H9 (cell line): ENCODE measurements around the gene KLHL18. TPM values are rescaled to one million over a fixed set of nuclear protein-coding genes. Genes with fewer than 3 reads are reported as not detected.

Experiments
- DNase-seq: peaks from one replicate; pipeline ENCODE4 v3.0.0-alpha.2; 2017
- H2AFZ ChIP-seq: one replicate; pipeline ENCODE4 v1.6.1; 2013; ENCODE audit warnings: mild to moderate bottlenecking, low read length, control low read depth, moderate library complexity
- H2AK5ac ChIP-seq: 2 replicates; pipeline ENCODE4 v1.6.1; 2013; ENCODE audit warnings: low read length, control low read depth, mixed read lengths; ENCODE audit not compliant: insufficient read length
- H2BK120ac ChIP-seq: one replicate; pipeline ENCODE4 v1.6.1; 2013; ENCODE audit warnings: low read depth, mild to moderate bottlenecking, low read length, control low read depth, inconsistent platforms; ENCODE audit not compliant: poor library complexity, severe bottlenecking
- H2BK12ac ChIP-seq: 2 replicates; pipeline ENCODE4 v1.6.1; 2013; ENCODE audit warnings: low read length, control low read depth, mixed read lengths, low read depth; ENCODE audit not compliant: insufficient read length
- H2BK15ac ChIP-seq: 2 replicates; pipeline ENCODE4 v1.6.1; 2013; ENCODE audit warnings: low read depth, low read length, control low read depth
- H2BK20ac ChIP-seq: one replicate; pipeline ENCODE4 v1.6.1; 2013; ENCODE audit warnings: low read depth, mild to moderate bottlenecking, low read length, control low read depth, inconsistent platforms; ENCODE audit not compliant: poor library complexity, severe bottlenecking
- H2BK5ac ChIP-seq: 2 replicates; pipeline ENCODE4 v1.6.1; 2013; ENCODE audit warnings: low read length, control low read depth, mixed read lengths; ENCODE audit not compliant: insufficient read length
- H3K14ac ChIP-seq: 2 replicates; pipeline ENCODE4 v1.6.1; 2013; ENCODE audit warnings: low read length, control low read depth; ENCODE audit not compliant: insufficient read depth
- H3K18ac ChIP-seq: 2 replicates; pipeline ENCODE4 v1.6.1; 2013; ENCODE audit warnings: low read depth, mild to moderate bottlenecking, mixed read lengths, low read length, control low read depth; ENCODE audit not compliant: insufficient read length
- H3K23ac ChIP-seq: 2 replicates; pipeline ENCODE4 v1.6.1; 2013; ENCODE audit warnings: low read length, control low read depth, mixed read lengths, low read depth; ENCODE audit not compliant: insufficient read length
- H3K23me2 ChIP-seq: 2 replicates; pipeline ENCODE4 v1.6.1; 2013; ENCODE audit warnings: low read depth, mild to moderate bottlenecking, mixed read lengths, low read length, control low read depth; ENCODE audit not compliant: insufficient read length, poor library complexity, severe bottlenecking
- H3K27ac ChIP-seq: 2 replicates; pipeline ENCODE4 v1.5.1; 2013; ENCODE audit warnings: low read length, control low read depth, mixed read lengths, low read depth; ENCODE audit not compliant: insufficient read length
- H3K27me3 ChIP-seq: 2 replicates; pipeline ENCODE4 v1.6.1; 2013; ENCODE audit warnings: low read length, control low read depth, inconsistent platforms; ENCODE audit not compliant: insufficient read depth
- H3K4ac ChIP-seq: 2 replicates; pipeline ENCODE4 v1.6.1; 2013; ENCODE audit warnings: low read depth, mild to moderate bottlenecking, control low read depth, inconsistent platforms, low read length, moderate library complexity
- H3K4me1 ChIP-seq: 2 replicates; pipeline ENCODE4 v1.6.1; 2013; ENCODE audit warnings: low read length, control low read depth, inconsistent platforms; ENCODE audit not compliant: insufficient read depth
- H3K4me2 ChIP-seq: 2 replicates; pipeline ENCODE4 v1.6.1; 2013; ENCODE audit warnings: low read length, control low read depth, mixed read lengths; ENCODE audit not compliant: insufficient read length, insufficient read depth
- H3K56ac ChIP-seq: 2 replicates; pipeline ENCODE4 v1.6.1; 2013; ENCODE audit warnings: low read depth, mild to moderate bottlenecking, mixed read lengths, low read length, control low read depth; ENCODE audit not compliant: insufficient read length
- H3K79me1 ChIP-seq: 2 replicates; pipeline ENCODE4 v1.6.1; 2013; ENCODE audit warnings: low read depth, mild to moderate bottlenecking, moderate library complexity, low read length, control low read depth, inconsistent platforms; ENCODE audit not compliant: insufficient read depth, poor library complexity, severe bottlenecking
- H3K79me2 ChIP-seq: 2 replicates; pipeline ENCODE4 v1.6.1; 2013; ENCODE audit warnings: low read length, control low read depth, inconsistent platforms; ENCODE audit not compliant: insufficient read depth
- H3K9ac ChIP-seq: 2 replicates; pipeline ENCODE4 v1.6.1; 2013; ENCODE audit warnings: low read length, control low read depth, mixed read lengths; ENCODE audit not compliant: insufficient read length; ENCODE audit errors: extremely low read depth
- H3K9me3 ChIP-seq: one replicate; pipeline ENCODE4 v1.6.1; 2013; ENCODE audit warnings: low read depth, low read length, inconsistent platforms; ENCODE audit not compliant: control insufficient read depth
- H3T11ph ChIP-seq: one replicate; pipeline ENCODE4 v1.6.1; 2013; ENCODE audit warnings: mild to moderate bottlenecking, low read length, control low read depth, inconsistent platforms
- H4K20me1 ChIP-seq: one replicate; pipeline ENCODE4 v1.6.1; 2013; ENCODE audit not compliant: control insufficient read depth, insufficient read length, insufficient read depth
- H4K5ac ChIP-seq: 2 replicates; pipeline ENCODE4 v1.6.1; 2013; ENCODE audit warnings: low read depth, mild to moderate bottlenecking, mixed read lengths, low read length, control low read depth; ENCODE audit not compliant: insufficient read length
- H4K8ac ChIP-seq: replicated peaks from 2 replicates; pipeline ENCODE4 v1.6.1; 2013; ENCODE audit warnings: low read length, control low read depth, mixed read lengths, low read depth; ENCODE audit not compliant: insufficient read length
- H4K91ac ChIP-seq: 2 replicates; pipeline ENCODE4 v1.6.1; 2013; ENCODE audit warnings: low read depth, mild to moderate bottlenecking, moderate library complexity, mixed read lengths, low read length, control low read depth; ENCODE audit not compliant: insufficient read length
- H3K27ac Mint-ChIP-seq, 3 experiments: 2 replicates in 2 of 3; 3 replicates in 1 of 3; pipeline ENCODE4 v1.8.0; 2020 to 2021; ENCODE audit warnings: mixed read lengths in 3 of 3, mild to moderate bottlenecking in 1 of 3, moderate library complexity in 1 of 3
- H3K27me3 Mint-ChIP-seq: 2 replicates; pipeline ENCODE4 v1.8.0; 2021; ENCODE audit warnings: low read depth, mild to moderate bottlenecking, moderate library complexity, mixed read lengths
- H3K36me3 Mint-ChIP-seq, 3 experiments: 2 replicates in 2 of 3; 3 replicates in 1 of 3; pipeline ENCODE4 v1.8.0; 2020 to 2021; ENCODE audit warnings: low read depth in 3 of 3, mixed read lengths in 3 of 3; ENCODE audit not compliant: insufficient read depth in 1 of 3
- H3K4me1 Mint-ChIP-seq, 2 experiments: 2 replicates each; pipeline ENCODE4 v1.8.0; 2020; ENCODE audit warnings: mixed read lengths in 2 of 2
- H3K4me3 Mint-ChIP-seq, 2 experiments: 2 replicates in 1 of 2; 3 replicates in 1 of 2; pipeline ENCODE4 v1.8.0; 2020 to 2021; ENCODE audit warnings: mild to moderate bottlenecking in 2 of 2, mixed read lengths in 2 of 2, moderate library complexity in 1 of 2
- H3K9me3 Mint-ChIP-seq, 2 experiments: 2 replicates in 1 of 2; 3 replicates in 1 of 2; pipeline ENCODE4 v1.8.0; 2020; ENCODE audit warnings: mild to moderate bottlenecking in 2 of 2, mixed read lengths in 2 of 2, moderate library complexity in 1 of 2
- CTCF ChIP-seq: fragments of 200-600 bp; sonication (generic); conservative IDR thresholded peaks from 3 replicates; pipeline ENCODE4 v1.8.0; 2021; ENCODE audit warnings: antibody characterized with exemption, mild to moderate bottlenecking
- WGBS: extraction: QIAGEN DNeasy Blood & Tissue Kit; methylation state at CpG from one replicate; pipeline ENCODE4 v1.1.7; 2013; ENCODE audit warnings: missing lambda C conversion rate, low lambda C conversion rate, mixed read lengths; ENCODE audit not compliant: insufficient read length; ENCODE audit errors: extremely low coverage; 5-methylcytosine and 5-hydroxymethylcytosine counted together
- total RNA-seq: library from RNA; stranded (reverse); gene quantifications from 2 replicates; pipeline ENCODE4 v1.2.1, GENCODE V29; 2021

The KLHL18 gene
- total RNA-seq, 1 experiment from 2014 or later: 55.3 TPM

- H4K5ac ChIP-seq: no peak overlapping the region
- no peak overlapping the region for H2BK20ac ChIP-seq
- H2BK5ac ChIP-seq: no peak overlapping the region
- H2AFZ ChIP-seq: no peak overlapping the region
- no peaks in the 10 kb centered on the region for H4K20me1 ChIP-seq
- H3K23me2 ChIP-seq: no peaks in the 10 kb centered on the region
- H3K23ac ChIP-seq: no peak overlapping the region
- no peak overlapping the region for H4K91ac ChIP-seq
- no peak overlapping the region for H2AK5ac ChIP-seq
- DNase-seq: no peak
- no peak overlapping the region for H3K4ac ChIP-seq
- no peak overlapping the region for H3K18ac ChIP-seq
- peaks cover 20 to 22% of the 10 kb centered on the region in 2 experiments for H3K4me1 Mint-ChIP-seq
- no peaks in the 10 kb centered on the region for H3K4me1 ChIP-seq
- H4K8ac ChIP-seq: no peak overlapping the region
- no peaks in the 10 kb centered on the region for H3K36me3 Mint-ChIP-seq
- no peak for TF ChIP-seq CTCF
- no peak overlapping the region for H3K56ac ChIP-seq
- no peaks in the 10 kb centered on the region for H3K27me3 ChIP-seq
- H3K79me2 ChIP-seq: no peaks in the 10 kb centered on the region
- H2BK15ac ChIP-seq: no peak overlapping the region
- H3T11ph ChIP-seq: no peak overlapping the region
- H3K9me3 ChIP-seq: no peaks in the 10 kb centered on the region
- no peak overlapping the region for H3K4me2 ChIP-seq
- no peak overlapping the region for H2BK120ac ChIP-seq
- no peak overlapping the region for H3K9ac ChIP-seq
- no peak overlapping the region for H3K14ac ChIP-seq
- H3K27ac Mint-ChIP-seq: peak overlapping the region in 1 of 3 experiments; percentile 86; a peak in 2 of 7 replicates
- WGBS: no CpG with 5 or more reads among the region's 1 CpG
- H2BK12ac ChIP-seq: no peak overlapping the region
- no peak overlapping the region for H3K27ac ChIP-seq
- no peaks in the 10 kb centered on the region for H3K79me1 ChIP-seq
- no peak overlapping the region for H3K4me3 Mint-ChIP-seq
- H3K27me3 Mint-ChIP-seq: no peaks in the 10 kb centered on the region; the same call in 1 of the 2 replicates
- no peaks in the 10 kb centered on the region for H3K9me3 Mint-ChIP-seq
Observed at GRCh38 chr3:47265008-47265407, 17.7 kb upstream of the KLHL18 start.
